GM23248 (cell line): ENCODE results near the gene SMIM14. TPM values are rescaled to one million over a fixed set of nuclear protein-coding genes. Genes with fewer than 3 reads are reported as not detected.

Experiments
- DNase-seq: peaks from one replicate; pipeline ENCODE4 v3.0.0-alpha.2; 2015
- H2AFZ ChIP-seq: fragments of 200-600 bp; sonication (generic); 2 replicates; pipeline ENCODE4 v1.6.1; 2016; ENCODE audit warnings: antibody characterized with exemption
- H3F3A ChIP-seq: fragments of 200-600 bp; sonication (generic); 2 replicates; pipeline ENCODE4 v1.6.1; 2016; ENCODE audit warnings: mild to moderate bottlenecking, antibody characterized with exemption, mixed run types; ENCODE audit not compliant: insufficient read depth
- H3K27ac ChIP-seq: fragments of 200-600 bp; sonication (generic); 2 replicates; pipeline ENCODE4 v1.5.1; 2016; ENCODE audit warnings: mild to moderate bottlenecking
- H3K27me3 ChIP-seq: fragments of 200-600 bp; sonication (generic); replicated peaks from 2 replicates; pipeline ENCODE4 v1.6.1; 2016; ENCODE audit warnings: mild to moderate bottlenecking; ENCODE audit not compliant: insufficient read depth
- H3K36me3 ChIP-seq: fragments of 200-600 bp; sonication (generic); 2 replicates; pipeline ENCODE4 v1.6.1; 2016; ENCODE audit warnings: low read depth, mild to moderate bottlenecking
- H3K4me1 ChIP-seq: fragments of 200-600 bp; sonication (generic); 2 replicates; pipeline ENCODE4 v1.6.1; 2016; ENCODE audit warnings: mild to moderate bottlenecking; ENCODE audit not compliant: insufficient read depth
- H3K4me2 ChIP-seq: fragments of 200-600 bp; sonication (generic); one replicate; pipeline ENCODE4 v1.6.1; 2016; ENCODE audit warnings: mild to moderate bottlenecking; ENCODE audit not compliant: unreplicated experiment
- H3K4me3 ChIP-seq: fragments of 200-600 bp; sonication (generic); 2 replicates; pipeline ENCODE4 v1.5.1; 2016; ENCODE audit warnings: mild to moderate bottlenecking
- H3K79me2 ChIP-seq: fragments of 200-600 bp; sonication (generic); 2 replicates; pipeline ENCODE4 v1.6.1; 2016; ENCODE audit warnings: mild to moderate bottlenecking; ENCODE audit not compliant: insufficient read depth
- H3K9ac ChIP-seq: fragments of 200-600 bp; sonication (generic); 2 replicates; pipeline ENCODE4 v1.6.1; 2016; ENCODE audit warnings: mild to moderate bottlenecking
- H3K9me2 ChIP-seq: fragments of 200-600 bp; sonication (generic); 2 replicates; pipeline ENCODE4 v1.6.1; 2016; ENCODE audit warnings: mixed run types, mild to moderate bottlenecking, moderate library complexity; ENCODE audit not compliant: insufficient read depth
- H3K9me3 ChIP-seq: fragments of 200-600 bp; sonication (generic); one replicate; pipeline ENCODE4 v1.6.1; 2017; ENCODE audit warnings: low read depth
- H4K20me1 ChIP-seq: fragments of 200-600 bp; sonication (generic); 2 replicates; pipeline ENCODE4 v1.6.0; 2016; ENCODE audit not compliant: insufficient read depth
- EZH2 ChIP-seq: fragments of 200-600 bp; sonication (generic); IDR thresholded peaks from 2 replicates; pipeline ENCODE4 v1.6.1; 2018; ENCODE audit warnings: antibody characterized with exemption, mild to moderate bottlenecking; ENCODE audit not compliant: insufficient read depth, poor library complexity, severe bottlenecking
- EZH2phosphoT487 ChIP-seq: fragments of 200-600 bp; sonication (generic); IDR thresholded peaks from 2 replicates; pipeline ENCODE4 v1.6.1; 2018; ENCODE audit warnings: antibody characterized with exemption, moderate library complexity, mild to moderate bottlenecking, low read depth; ENCODE audit not compliant: insufficient read depth
- WGBS, 2 experiments: methylation state at CpG; one replicate each; pipeline ENCODE4 v1.1.6; 2015 to 2017; ENCODE audit warnings: low lambda C conversion rate in 2 of 2, low coverage in 1 of 2; ENCODE audit errors: missing lambda C conversion rate in 2 of 2; 5-methylcytosine and 5-hydroxymethylcytosine counted together
- in situ Hi-C: fragments of 300-500 bp; cut with MboI; formaldehyde crosslinking; loops from 2 replicates; pipeline ENCODE4 v1.15.0; 2020
- polyA plus RNA-seq: library from polyadenylated mRNA; unstranded; fragments of >200 nt; fragmentation: Nextera tagmentation; extraction: Ambion mirVana; gene quantifications from 2 replicates; pipeline ENCODE4 v1.2.1, GENCODE V29; 2016
- total RNA-seq: library from RNA; depleted of rRNA; stranded (reverse); fragments of >200 nt; shearing (Covaris generic); gene quantifications from 2 replicates; pipeline ENCODE4 v1.2.3, GENCODE V29; 2014

Gene SMIM14
- total and polyA plus RNA-seq, 2 experiments from 2014 or later: 54.5 to 147 TPM

GRCh38 chr4:39631700-39632079, 7.0 kb downstream of the SMIM14 start:
- H3K9me3 ChIP-seq: no peaks in the 10 kb centered on the region
- H3K9me2 ChIP-seq: no peaks in the 10 kb centered on the region
- H3K27ac ChIP-seq: no peak overlapping the region
- H3K79me2 ChIP-seq: peaks cover 100% of the 10 kb centered on the region
- no peaks in the 10 kb centered on the region for H4K20me1 ChIP-seq
- in situ Hi-C loops: loop anchor here (10.0 kb wide), 1 partner anchor 157 kb away; no protein-coding TSS in a partner anchor
- TF ChIP-seq EZH2 (no peak), EZH2phosphoT487 (no peak)
- H3K4me2 ChIP-seq: no peak overlapping the region
- H3K9ac ChIP-seq: no peak overlapping the region
- no peaks in the 10 kb centered on the region for H3F3A ChIP-seq
- H2AFZ ChIP-seq: no peak overlapping the region
- WGBS, 2 experiments: 98% methylated on average over 1 of the region's 1 CpG
- H3K4me3 ChIP-seq: no peak overlapping the region
- DNase-seq: no peak
- 0 out of 2 replicates have a peak, but pooled peaks cover 5% of the 10 kb centered on the region for H3K36me3 ChIP-seq
- H3K27me3 ChIP-seq: no peaks in the 10 kb centered on the region
- H3K4me1 ChIP-seq: peaks cover 15% of the 10 kb centered on the region

DNA sequence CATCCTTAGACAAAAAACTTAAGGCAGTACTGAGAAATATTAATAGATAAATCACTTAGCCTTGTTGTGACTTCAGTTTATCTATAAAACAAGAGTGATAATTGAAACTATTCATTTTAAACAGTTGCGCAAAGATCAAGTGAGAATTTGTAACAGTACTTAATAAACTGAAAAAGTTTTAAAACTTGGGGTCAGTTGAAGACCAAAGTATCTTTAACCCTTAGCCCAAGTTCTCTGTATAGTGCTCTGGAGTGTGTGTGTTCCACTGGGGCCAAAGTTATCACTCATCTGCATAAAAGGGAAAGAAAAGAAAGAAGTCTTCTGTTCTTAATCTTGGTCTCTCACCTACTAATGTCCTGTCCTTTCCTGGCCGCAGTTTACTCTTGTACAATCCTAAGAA, 11.3 kb downstream of the SMIM14 start:
- WGBS, 2 experiments: 95 to 98% methylated on average over 2 of the region's 2 CpGs
- H3K9me3 ChIP-seq: no peaks in the 10 kb centered on the region
- in situ Hi-C loops: no loop called here
- no peak overlapping the region for H2AFZ ChIP-seq
- H3K4me1 ChIP-seq: peaks cover 20% of the 10 kb centered on the region
- no peak for TF ChIP-seq EZH2
- no peak for TF ChIP-seq EZH2phosphoT487
- no peak overlapping the region for H3K27ac ChIP-seq
- H4K20me1 ChIP-seq: no peaks in the 10 kb centered on the region
- DNase-seq: no peak
- H3K36me3 ChIP-seq: no peaks in the 10 kb centered on the region
- no peaks in the 10 kb centered on the region for H3K27me3 ChIP-seq
- no peaks in the 10 kb centered on the region for H3K9me2 ChIP-seq
- H3K9ac ChIP-seq: no peak overlapping the region
- peaks cover 23% of the 10 kb centered on the region for H3F3A ChIP-seq
- H3K4me2 ChIP-seq: no peak overlapping the region
- peaks cover 91% of the 10 kb centered on the region for H3K79me2 ChIP-seq
- no peak overlapping the region for H3K4me3 ChIP-seq

GRCh38 chr4:39626913-39627312, 11.8 kb downstream of the SMIM14 start:
- peaks cover 86% of the 10 kb centered on the region for H3K79me2 ChIP-seq
- peaks cover 27% of the 10 kb centered on the region for H3F3A ChIP-seq
- H3K4me3 ChIP-seq: no peak overlapping the region
- DNase-seq: no peak
- H2AFZ ChIP-seq: no peak overlapping the region
- no peaks in the 10 kb centered on the region for H4K20me1 ChIP-seq
- H3K9ac ChIP-seq: no peak overlapping the region
- TF ChIP-seq EZH2 (no peak), EZH2phosphoT487 (no peak)
- H3K9me2 ChIP-seq: no peaks in the 10 kb centered on the region
- no peak overlapping the region for H3K4me2 ChIP-seq
- H3K9me3 ChIP-seq: no peaks in the 10 kb centered on the region
- H3K27ac ChIP-seq: no peak overlapping the region
- H3K27me3 ChIP-seq: no peaks in the 10 kb centered on the region
- H3K4me1 ChIP-seq: peaks cover 25% of the 10 kb centered on the region
- in situ Hi-C loops: no loop called here
- no peaks in the 10 kb centered on the region for H3K36me3 ChIP-seq
- WGBS, 2 experiments: 96 to 100% methylated on average over 1 of the region's 1 CpG

- Histone ChIP-seq H3K79me2 (peaks cover 80% of the 10 kb centered on the region), H3K9me3 (no peaks in the 10 kb centered on the region), H3K4me3 (no peak overlapping the region), H3K27ac (no peak overlapping the region), H3F3A (peaks cover 34% of the 10 kb centered on the region), H3K4me2 (no peak overlapping the region), H4K20me1 (no peaks in the 10 kb centered on the region), H2AFZ (no peak overlapping the region), H3K9ac (no peak overlapping the region), H3K4me1 (peaks cover 31% of the 10 kb centered on the region), H3K36me3 (no peaks in the 10 kb centered on the region), H3K27me3 (no peaks in the 10 kb centered on the region), H3K9me2 (no peaks in the 10 kb centered on the region)
- TF ChIP-seq EZH2: no peak
- TF ChIP-seq EZH2phosphoT487: no peak
- in situ Hi-C loops: no loop called here
- WGBS, 2 experiments: 100% methylated on average over 2 of the region's 2 CpGs
- no peak for DNase-seq
Observed at GRCh38 chr4:39626261-39626660, 12.4 kb downstream of the SMIM14 start.

DNA sequence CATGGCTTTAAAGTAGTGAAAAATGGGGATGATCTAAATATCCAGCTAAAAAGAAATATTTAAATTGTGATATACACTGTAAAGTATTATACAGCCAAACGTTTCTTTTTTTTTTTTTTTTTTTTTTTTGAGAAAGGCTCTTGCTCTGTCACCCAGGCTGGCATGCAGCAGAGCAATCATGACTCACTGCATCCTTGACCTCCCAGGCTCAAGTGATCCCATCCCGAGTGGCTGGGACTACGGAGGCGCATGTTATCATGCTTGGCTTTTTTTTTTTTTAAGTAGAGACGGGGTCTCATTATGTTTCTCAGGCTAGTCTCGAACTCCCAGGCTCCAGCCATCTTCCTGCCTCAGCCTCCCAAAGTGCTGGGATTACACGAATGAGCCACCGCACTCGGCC, 17.1 kb downstream of the SMIM14 start:
- Histone ChIP-seq H2AFZ (0 out of 2 replicates have a peak overlapping the region, but pooled peaks have one; percentile 0), H3K4me2 (peak overlapping the region; percentile 55), H3K9ac (peak overlapping the region; percentile 67), H3K27ac (peak overlapping the region; percentile 84), H3K79me2 (peaks cover 55% of the 10 kb centered on the region), H3K4me3 (peak overlapping the region; percentile 30), H3K36me3 (no peaks in the 10 kb centered on the region), H3K9me3 (no peaks in the 10 kb centered on the region), H3K27me3 (no peaks in the 10 kb centered on the region), H3K4me1 (peaks cover 55% of the 10 kb centered on the region), H4K20me1 (no peaks in the 10 kb centered on the region), H3F3A (peaks cover 39% of the 10 kb centered on the region), H3K9me2 (no peaks in the 10 kb centered on the region)
- in situ Hi-C loops: no loop called here
- DNase-seq: peak; percentile 90
- TF ChIP-seq EZH2phosphoT487 (no peak), EZH2 (no peak)
- WGBS, 2 experiments: 14 to 15% methylated on average over 9 of the region's 9 CpGs
